Stromal cell of bone marrow (primary cell): ENCODE data around the gene PNLIPRP2.

Experiments used
- DNase-seq: peaks from one replicate; pipeline ENCODE4 v3.0.0-alpha.2; 2012; ENCODE audit warnings: low read depth

Gene PNLIPRP2

GRCh38 chr10:116612107-116612769 lies 8.5 kb upstream of the PNLIPRP2 start:
- DNase-seq = no peak

GRCh38 chr10:116613471-116613870 lies 7.3 kb upstream of the PNLIPRP2 start:
- no peak for DNase-seq

- DNase-seq = no peak
These were observed 6.0 kb upstream of the PNLIPRP2 start for GRCh38 chr10:116614796-116615195.

- no peak for DNase-seq
These were observed 5.5 kb upstream of the PNLIPRP2 start for GRCh38 chr10:116615199-116615776.

GRCh38 chr10:116621476-116621875 lies 723 bp downstream of the PNLIPRP2 start:
- DNase-seq = no peak

GRCh38 chr10:116621934-116622655 lies 1.3 kb downstream of the PNLIPRP2 start:
- no peak for DNase-seq

GRCh38 chr10:116625845-116626244 lies 5.1 kb downstream of the PNLIPRP2 start:
- DNase-seq = no peak

GRCh38 chr10:116626815-116627214 lies 6.1 kb downstream of the PNLIPRP2 start:
- no peak for DNase-seq

GRCh38 chr10:116627386-116627933 lies 6.7 kb downstream of the PNLIPRP2 start:
- DNase-seq = no peak

- no peak for DNase-seq
These were observed 8.6 kb downstream of the PNLIPRP2 start for GRCh38 chr10:116629340-116629739.

GRCh38 chr10:116630020-116630419 lies 9.3 kb downstream of the PNLIPRP2 start:
- DNase-seq = no peak

GRCh38 chr10:116631871-116632295 lies 11.1 kb downstream of the PNLIPRP2 start:
- DNase-seq = no peak

GRCh38 chr10:116632596-116633215 lies 12.0 kb downstream of the PNLIPRP2 start:
- no peak for DNase-seq

- DNase-seq = no peak
These were observed 12.5 kb downstream of the PNLIPRP2 start for GRCh38 chr10:116633216-116633600.

- DNase-seq = no peak
These were observed 13.6 kb downstream of the PNLIPRP2 start for GRCh38 chr10:116634126-116634975.

GRCh38 chr10:116636385-116636784 lies 15.6 kb downstream of the PNLIPRP2 start:
- no peak for DNase-seq

- no peak for DNase-seq
These were observed 16.2 kb downstream of the PNLIPRP2 start for GRCh38 chr10:116636976-116637375.

GRCh38 chr10:116637830-116638229 lies 17.1 kb downstream of the PNLIPRP2 start:
- DNase-seq = no peak

- no peak for DNase-seq
These were observed 25.7 kb downstream of the PNLIPRP2 start for GRCh38 chr10:116646502-116646901.

GRCh38 chr10:116648903-116649302 lies 28.1 kb downstream of the PNLIPRP2 start:
- no peak for DNase-seq

GRCh38 chr10:116653885-116654284 lies 33.1 kb downstream of the PNLIPRP2 start:
- DNase-seq = peak; percentile 13

- no peak for DNase-seq
These were observed 34.1 kb downstream of the PNLIPRP2 start for GRCh38 chr10:116654816-116655215.
